Measurements from ENCODE around the gene GRWD1.

GRCh38 chr19:48491793-48492123 is 46.0 kb downstream of the GRWD1 start:
- TF ChIP-seq EZH2 (IDR thresholded peaks at IDR 0.05) (no peak), POLR2AphosphoS5 (IDR thresholded peaks at IDR 0.05; ENCODE audit: borderline replicate concordance, low read depth, low read length) (no peak), FOXP2 (optimal IDR thresholded peaks at IDR 0.05; ENCODE audit: control extremely low read depth, extremely low read length, insufficient read depth) (no peak)

Data from SK-N-MC (cell line).